NB4 (cell line): ENCODE data around the gene NR4A2.
A peak's percentile ranks its signal among the peaks of the same experiment; 100 is the strongest.

Experiments
- DNase-seq: peaks from one replicate; pipeline ENCODE4 v3.0.0; 2010; ENCODE audit warnings: low read depth
- H3K4me3 ChIP-seq: one replicate; pipeline ENCODE4 v1.5.1; 2011; ENCODE audit warnings: mild to moderate bottlenecking, low read depth, low read length, moderate library complexity
- MYC ChIP-seq: IDR thresholded peaks from 2 replicates; pipeline ENCODE4 v1.6.1; 2011; ENCODE audit warnings: low read depth, low read length
- POLR2A ChIP-seq: IDR thresholded peaks from 2 replicates; pipeline ENCODE4 v1.6.1; 2011; ENCODE audit warnings: mild to moderate bottlenecking; ENCODE audit not compliant: insufficient read length; ENCODE audit errors: extremely low read depth
- TF ChIP-seq, protein P1 (sequence below): IDR thresholded peaks from 2 replicates; pipeline ENCODE4 v1.6.1; 2011; ENCODE audit warnings: low read depth, low read length
- TF ChIP-seq, protein P2 (sequence below): IDR thresholded peaks from one replicate; pipeline ENCODE4 v1.5.1; 2012; ENCODE audit warnings: low read depth, low read length

NR4A2 gene

DNA sequence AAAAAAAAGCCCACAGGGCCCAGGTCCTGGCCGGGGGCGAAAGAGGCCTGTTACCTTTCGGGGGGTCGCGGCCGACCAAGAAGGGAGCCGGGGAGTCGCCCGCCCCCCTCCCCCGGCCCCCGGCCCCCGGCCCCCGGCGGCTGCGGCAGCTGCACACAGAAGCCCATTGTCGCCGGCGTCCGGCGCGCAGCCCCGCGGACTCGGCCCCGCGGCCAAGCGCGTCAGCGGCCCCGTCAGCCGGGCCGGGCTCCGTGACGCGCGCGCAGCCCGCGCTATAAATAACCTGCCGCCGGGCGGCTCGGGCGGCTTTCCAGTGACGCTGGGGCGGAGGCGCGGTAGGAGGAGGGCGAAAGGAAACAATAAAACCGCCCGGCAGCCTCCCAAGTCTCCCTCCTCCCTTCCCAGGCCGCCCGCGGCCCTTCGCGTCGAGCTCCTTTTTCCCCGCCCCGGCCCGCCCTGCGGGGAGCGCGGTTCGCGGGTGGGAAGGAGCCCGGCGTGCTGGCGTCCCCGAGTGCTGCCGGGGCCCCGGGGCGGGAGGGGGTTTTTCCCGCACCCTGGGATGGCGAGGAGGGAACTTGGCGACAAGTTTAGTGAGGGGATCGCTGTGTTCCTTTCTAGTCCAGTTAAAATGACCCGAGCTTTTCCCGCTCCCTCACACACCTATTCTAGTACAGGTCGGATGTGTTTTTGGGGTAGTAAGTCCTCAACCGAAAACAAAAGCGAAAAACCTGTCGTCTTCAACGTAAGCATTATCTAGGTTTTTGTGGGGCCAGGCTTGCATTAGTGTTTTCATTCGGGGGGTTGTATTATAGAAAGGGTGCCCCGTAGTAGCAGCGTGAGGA is 10.0 kb upstream of the NR4A2 start:
- TF ChIP-seq MYC (no peak; the same call in 1 of the 2 replicates), POLR2A (no peak)
- TF ChIP-seq, protein P1, sequence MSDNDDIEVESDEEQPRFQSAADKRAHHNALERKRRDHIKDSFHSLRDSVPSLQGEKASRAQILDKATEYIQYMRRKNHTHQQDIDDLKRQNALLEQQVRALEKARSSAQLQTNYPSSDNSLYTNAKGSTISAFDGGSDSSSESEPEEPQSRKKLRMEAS, result no peak
- TF ChIP-seq, protein P2, sequence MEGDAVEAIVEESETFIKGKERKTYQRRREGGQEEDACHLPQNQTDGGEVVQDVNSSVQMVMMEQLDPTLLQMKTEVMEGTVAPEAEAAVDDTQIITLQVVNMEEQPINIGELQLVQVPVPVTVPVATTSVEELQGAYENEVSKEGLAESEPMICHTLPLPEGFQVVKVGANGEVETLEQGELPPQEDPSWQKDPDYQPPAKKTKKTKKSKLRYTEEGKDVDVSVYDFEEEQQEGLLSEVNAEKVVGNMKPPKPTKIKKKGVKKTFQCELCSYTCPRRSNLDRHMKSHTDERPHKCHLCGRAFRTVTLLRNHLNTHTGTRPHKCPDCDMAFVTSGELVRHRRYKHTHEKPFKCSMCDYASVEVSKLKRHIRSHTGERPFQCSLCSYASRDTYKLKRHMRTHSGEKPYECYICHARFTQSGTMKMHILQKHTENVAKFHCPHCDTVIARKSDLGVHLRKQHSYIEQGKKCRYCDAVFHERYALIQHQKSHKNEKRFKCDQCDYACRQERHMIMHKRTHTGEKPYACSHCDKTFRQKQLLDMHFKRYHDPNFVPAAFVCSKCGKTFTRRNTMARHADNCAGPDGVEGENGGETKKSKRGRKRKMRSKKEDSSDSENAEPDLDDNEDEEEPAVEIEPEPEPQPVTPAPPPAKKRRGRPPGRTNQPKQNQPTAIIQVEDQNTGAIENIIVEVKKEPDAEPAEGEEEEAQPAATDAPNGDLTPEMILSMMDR, result no peak
- peak; percentile 93 for DNase-seq
- peak overlapping the region; percentile 77 for H3K4me3 ChIP-seq

GRCh38 chr2:156341452-156342253 is 9.1 kb upstream of the NR4A2 start:
- DNase-seq, result peak; percentile 94
- TF ChIP-seq MYC (peak; percentile 53), POLR2A (peak; percentile 51)
- TF ChIP-seq, protein P1, result peak; percentile 65
- TF ChIP-seq, protein P2, result no peak
- H3K4me3 ChIP-seq, result peak overlapping the region; percentile 77

DNA sequence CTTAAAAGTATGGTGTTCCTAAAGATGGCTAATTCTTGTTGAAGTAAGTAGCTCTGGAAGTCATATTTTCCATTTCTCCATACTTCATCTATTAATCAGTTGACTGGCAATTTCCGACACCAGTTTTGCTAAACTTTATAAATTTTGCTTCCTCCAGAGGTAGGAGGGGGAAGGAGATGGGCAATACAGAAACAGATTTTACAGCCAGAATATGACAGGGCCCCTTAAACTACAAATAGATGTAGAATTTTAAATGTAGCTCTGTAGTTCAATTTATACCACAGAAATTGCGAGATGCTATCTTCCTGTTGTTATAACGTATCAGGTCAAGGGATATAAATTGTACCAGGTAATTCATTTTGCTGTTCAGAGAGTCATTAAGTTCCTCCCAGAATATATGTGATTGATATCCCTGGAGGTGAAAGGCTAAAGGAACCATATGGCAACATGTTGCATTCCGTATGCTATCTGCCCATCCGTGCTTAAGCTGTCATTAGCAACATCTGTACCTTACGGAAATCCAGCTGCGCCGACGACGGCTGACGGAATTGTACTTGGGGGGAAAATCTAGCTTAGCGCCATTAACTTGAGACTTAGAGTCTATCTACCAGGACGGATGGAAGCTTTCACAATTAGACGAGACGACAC is 8.4 kb upstream of the NR4A2 start:
- TF ChIP-seq, protein P2, result no peak
- TF ChIP-seq POLR2A (no peak), MYC (no peak)
- TF ChIP-seq, protein P1, result no peak
- peak overlapping the region; percentile 77 for H3K4me3 ChIP-seq
- peak; percentile 63 for DNase-seq

GRCh38 chr2:156340377-156340776 is 7.9 kb upstream of the NR4A2 start:
- no peak overlapping the region for H3K4me3 ChIP-seq
- DNase-seq, result peak; percentile 15
- TF ChIP-seq MYC (no peak), POLR2A (no peak)
- TF ChIP-seq, protein P1, result no peak
- TF ChIP-seq, protein P2, result no peak

DNA sequence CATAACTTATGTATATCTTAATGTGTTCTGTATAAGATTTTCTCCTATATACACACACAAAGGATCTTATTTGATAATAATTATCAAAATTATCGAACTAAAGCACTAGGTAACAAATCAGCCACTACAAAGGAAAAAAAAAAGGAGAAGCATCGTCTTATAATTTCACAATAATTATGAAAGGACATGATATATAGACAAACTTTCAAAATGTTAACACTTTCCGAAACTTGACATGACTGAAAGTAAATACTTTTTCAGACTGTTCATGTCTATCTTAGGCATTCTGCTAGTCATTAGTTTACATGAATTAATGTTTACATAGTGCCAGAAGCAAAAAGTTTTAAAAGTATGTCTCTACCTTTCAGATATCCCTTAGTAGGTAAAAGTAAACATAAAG is 7.3 kb upstream of the NR4A2 start:
- no peak overlapping the region for H3K4me3 ChIP-seq
- TF ChIP-seq MYC, result no peak
- TF ChIP-seq, protein P2, result no peak
- TF ChIP-seq POLR2A, result no peak
- TF ChIP-seq, protein P1, result no peak
- no peak for DNase-seq
